GM23338 (cell line): ENCODE measurements around the gene CFAP57.

Experiments used
- CREB1 ChIP-seq: fragments of 250-450 bp; sonication (Bioruptor Pico); IDR thresholded peaks from 2 replicates; pipeline ENCODE4 v1.5.0; 2020; ENCODE audit warnings: low read depth, mild to moderate bottlenecking, moderate library complexity
- EZH2 ChIP-seq: fragments of 200-600 bp; sonication (generic); IDR thresholded peaks from one replicate; pipeline ENCODE4 v1.8.0; 2017; ENCODE audit warnings: antibody characterized with exemption, mild to moderate bottlenecking, low read depth; ENCODE audit not compliant: unreplicated experiment
- EZH2phosphoT487 ChIP-seq: fragments of 200-600 bp; sonication (generic); IDR thresholded peaks from one replicate; pipeline ENCODE4 v1.8.1; 2018; ENCODE audit warnings: antibody characterized with exemption; ENCODE audit not compliant: unreplicated experiment
- JUNB ChIP-seq: IDR thresholded peaks from one replicate; pipeline ENCODE4 v1.6.1; 2016; ENCODE audit warnings: antibody characterized with exemption; ENCODE audit not compliant: unreplicated experiment
- NANOG ChIP-seq: IDR thresholded peaks from 2 replicates; pipeline ENCODE4 v1.6.1; 2016; ENCODE audit warnings: antibody characterized with exemption, borderline replicate concordance
- POLR2AphosphoS5 ChIP-seq: IDR thresholded peaks from 2 replicates; pipeline ENCODE4 v1.6.1; 2016; ENCODE audit warnings: antibody characterized with exemption, low read depth
- REST ChIP-seq: IDR thresholded peaks from one replicate; pipeline ENCODE4 v1.6.1; 2018; ENCODE audit warnings: antibody characterized with exemption; ENCODE audit not compliant: unreplicated experiment
- ZNF114 ChIP-seq: fragments of 250-450 bp; sonication (Bioruptor Pico); IDR thresholded peaks from 2 replicates; pipeline ENCODE4 v1.5.0; 2020; ENCODE audit warnings: mild to moderate bottlenecking, moderate library complexity
- ZNF331 ChIP-seq: fragments of 250-450 bp; sonication (Bioruptor Pico); IDR thresholded peaks from 2 replicates; pipeline ENCODE4 v1.5.0; 2020; ENCODE audit warnings: low read depth, mild to moderate bottlenecking, moderate library complexity
- TF ChIP-seq, protein P1 (sequence below), 2 experiments: fragments of 200-600 bp in 1 of 2; sonication (generic) in 1 of 2; conservative IDR thresholded peaks; 2 replicates each; pipeline versions ENCODE4 v1.5.1 to v1.6.1; 2016 to 2017; ENCODE audit warnings: antibody characterized with exemption in 2 of 2, low read depth in 2 of 2, mild to moderate bottlenecking in 2 of 2, moderate library complexity in 1 of 2

DNA sequence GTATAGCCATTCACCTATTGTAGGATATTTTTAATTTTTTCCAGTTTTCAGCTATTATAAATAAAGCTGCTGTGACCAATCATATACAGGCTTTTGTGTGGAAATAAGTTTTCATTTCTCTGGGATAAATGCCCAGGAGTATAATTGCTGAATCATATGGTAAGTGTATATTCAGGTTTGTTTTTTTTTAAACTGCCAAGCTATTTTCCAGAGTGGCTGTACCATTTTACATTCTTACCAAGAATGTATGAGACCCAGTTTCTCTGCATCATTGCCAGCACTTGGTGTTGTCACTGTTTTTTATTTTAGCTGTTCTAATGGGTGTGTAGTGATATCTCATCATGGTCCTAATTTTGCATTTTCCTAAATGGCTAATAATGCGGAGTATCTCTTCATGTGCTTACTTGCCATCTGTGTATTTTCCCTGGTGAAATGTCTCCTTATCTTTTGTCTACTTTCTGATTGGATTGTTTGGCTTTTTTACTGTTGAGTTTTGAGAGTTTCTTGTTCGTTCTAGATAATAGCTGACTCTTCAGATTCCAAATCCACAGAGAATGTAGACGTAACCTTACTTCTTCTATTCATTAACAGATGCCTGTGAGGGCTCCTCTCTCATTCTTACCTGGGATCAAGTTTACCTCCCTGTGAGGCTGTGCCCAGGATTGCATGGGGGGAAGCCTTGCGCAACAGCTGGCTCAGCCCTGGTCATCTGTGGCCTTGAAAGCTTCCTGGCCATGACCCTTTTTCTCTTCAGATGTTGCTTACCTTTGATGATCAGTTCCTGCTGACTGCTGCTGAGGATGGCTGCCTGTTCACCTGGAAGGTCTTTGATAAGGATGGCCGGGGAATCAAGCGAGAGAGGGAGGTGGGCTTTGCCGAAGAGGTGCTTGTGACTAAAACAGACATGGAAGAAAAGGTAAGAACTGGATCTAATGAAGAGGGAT lies 42.6 kb downstream of the CFAP57 start:
- TF ChIP-seq, protein P1, sequence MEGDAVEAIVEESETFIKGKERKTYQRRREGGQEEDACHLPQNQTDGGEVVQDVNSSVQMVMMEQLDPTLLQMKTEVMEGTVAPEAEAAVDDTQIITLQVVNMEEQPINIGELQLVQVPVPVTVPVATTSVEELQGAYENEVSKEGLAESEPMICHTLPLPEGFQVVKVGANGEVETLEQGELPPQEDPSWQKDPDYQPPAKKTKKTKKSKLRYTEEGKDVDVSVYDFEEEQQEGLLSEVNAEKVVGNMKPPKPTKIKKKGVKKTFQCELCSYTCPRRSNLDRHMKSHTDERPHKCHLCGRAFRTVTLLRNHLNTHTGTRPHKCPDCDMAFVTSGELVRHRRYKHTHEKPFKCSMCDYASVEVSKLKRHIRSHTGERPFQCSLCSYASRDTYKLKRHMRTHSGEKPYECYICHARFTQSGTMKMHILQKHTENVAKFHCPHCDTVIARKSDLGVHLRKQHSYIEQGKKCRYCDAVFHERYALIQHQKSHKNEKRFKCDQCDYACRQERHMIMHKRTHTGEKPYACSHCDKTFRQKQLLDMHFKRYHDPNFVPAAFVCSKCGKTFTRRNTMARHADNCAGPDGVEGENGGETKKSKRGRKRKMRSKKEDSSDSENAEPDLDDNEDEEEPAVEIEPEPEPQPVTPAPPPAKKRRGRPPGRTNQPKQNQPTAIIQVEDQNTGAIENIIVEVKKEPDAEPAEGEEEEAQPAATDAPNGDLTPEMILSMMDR (conservative IDR thresholded peaks at IDR 0.05; ENCODE audit: low read depth in 2 of 2), result no peak
- no peak for TF ChIP-seq REST
- TF ChIP-seq EZH2, result no peak
- no peak for TF ChIP-seq POLR2AphosphoS5
- no peak for TF ChIP-seq JUNB
- TF ChIP-seq ZNF114 (CRISPR knock-in tag), result no peak
- TF ChIP-seq CREB1, result no peak
- TF ChIP-seq EZH2phosphoT487, result no peak
- TF ChIP-seq NANOG, result no peak
- no peak for TF ChIP-seq ZNF331
